Measurements from ENCODE around the gene MSN. TPM values are rescaled to one million over a fixed set of nuclear protein-coding genes. Genes with fewer than 3 reads are reported as not detected.
A peak's percentile ranks its signal among the peaks of the same experiment; 100 is the strongest.

The MSN gene
- total and polyA plus RNA-seq, 7 experiments from 2014 or later, result 267 to 635 (median 445) TPM

DNA sequence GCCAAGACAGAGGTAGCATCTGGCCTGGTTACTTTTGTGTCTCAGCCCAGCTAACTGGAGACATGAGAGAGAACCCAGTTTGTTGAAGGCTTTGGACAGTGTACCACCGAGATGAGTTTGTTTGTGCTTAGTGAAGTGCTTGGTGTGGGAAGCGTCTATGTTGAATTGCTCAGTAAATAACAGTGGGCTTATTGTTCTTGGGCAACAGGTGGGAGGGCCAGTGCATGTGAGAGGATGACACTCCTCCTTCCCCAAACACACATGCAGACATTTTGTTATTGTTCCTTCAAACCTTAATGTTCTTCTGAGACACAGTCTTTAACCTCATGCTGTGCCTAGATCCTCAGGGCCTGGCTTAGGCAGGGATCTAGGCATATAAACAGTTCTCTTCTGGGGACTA lies 39.7 kb downstream of the MSN start:
- Histone ChIP-seq H3K9me3 (ENCODE audit: control insufficient read depth in 2 of 3, low read length in 3 of 3) (no peaks in the 10 kb centered on the region), H3K4me3 (ENCODE audit: low read length) (no peak overlapping the region), H3K27ac (ENCODE audit: low read depth, low read length) (peak overlapping the region; percentile 64), H3K27me3 (ENCODE audit: control insufficient read depth in 2 of 2, insufficient read depth in 2 of 2, low read length in 2 of 2) (no peaks in the 10 kb centered on the region), H3K4me1 (ENCODE audit: control insufficient read depth in 2 of 2, insufficient read depth in 2 of 2, low read length in 2 of 2) (peaks cover 47 to 51% of the 10 kb centered on the region in 2 donors), H3K36me3 (ENCODE audit: control insufficient read depth in 2 of 3, insufficient read depth in 3 of 3, low read length in 3 of 3) (peaks cover 0 to 6% (median 0%) of the 10 kb centered on the region in 3 experiments)
- ChIA-PET POLR2A (interaction anchor here (1.0 to 1.5 kb wide), 3 partner anchors 11 to 30 kb away, joined by 3 read pairs; no protein-coding TSS in a partner anchor), CTCF (no interaction called here)
- Mint-ChIP-seq H3K27ac (peak overlapping the region; percentile 75 to 96 (median 89)), H3K9me3 (peaks cover 0 to 5% (median 0%) of the 10 kb centered on the region in 11 donors), H3K36me3 (peaks cover 5 to 34% (median 29%) of the 10 kb centered on the region in 5 donors), H3K4me1 (peaks cover 37 to 77% (median 68%) of the 10 kb centered on the region in 7 donors), H3K27me3 (no peaks in the 10 kb centered on the region), H3K4me3 (peak overlapping the region in 9 of 10 donors; percentile 3 to 79 (median 66))
- intact Hi-C loops (cut with micrococcal nuclease), result loop anchor here in 1 of 2 donors (1.0 to 2.0 kb wide), 2 partner anchors 9 to 16 kb away; no protein-coding TSS in a partner anchor
- no peak for DNase-seq
- ATAC-seq, result peak; percentile 13

DNA sequence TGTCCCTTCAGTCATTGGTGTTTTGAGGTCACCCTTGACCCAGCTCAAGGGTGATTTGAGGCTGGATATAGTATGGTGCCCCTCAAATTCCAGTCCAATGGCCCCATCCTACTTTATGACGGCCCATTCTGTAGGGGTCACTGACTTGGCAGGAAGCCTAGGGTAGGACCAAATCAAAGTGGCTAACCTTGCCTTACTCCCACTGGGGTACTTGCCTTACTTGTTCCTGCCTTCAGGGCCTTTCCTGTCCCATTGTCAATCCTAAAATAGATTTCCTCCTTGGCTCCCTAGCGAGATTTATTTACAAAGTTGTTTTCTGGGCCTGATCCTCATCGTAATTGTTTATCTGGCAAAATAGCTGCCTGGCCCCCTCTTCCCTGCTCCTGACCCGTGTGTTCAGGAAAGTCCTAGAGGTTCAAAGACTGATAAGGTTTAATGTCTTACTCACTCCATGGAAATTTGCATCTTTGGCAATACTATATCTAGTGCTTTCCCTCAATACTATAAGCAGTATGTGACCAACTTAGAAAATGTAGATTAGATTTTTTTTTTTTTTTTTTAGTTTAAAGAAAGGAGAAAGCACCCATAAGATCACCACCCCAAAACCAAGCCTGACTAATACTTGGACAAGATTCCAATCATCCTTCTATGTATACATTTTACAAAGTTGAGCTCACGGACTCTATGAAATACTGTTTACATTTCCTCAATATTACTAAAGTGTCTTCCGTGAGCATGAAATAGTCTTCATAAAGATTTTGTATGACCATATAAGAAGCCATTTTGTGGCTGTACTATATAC lies 44.8 kb downstream of the MSN start:
- Histone ChIP-seq H3K27me3 (ENCODE audit: control insufficient read depth in 2 of 2, insufficient read depth in 2 of 2, low read length in 2 of 2) (no peaks in the 10 kb centered on the region), H3K9me3 (ENCODE audit: control insufficient read depth in 2 of 3, low read length in 3 of 3) (no peaks in the 10 kb centered on the region), H3K27ac (ENCODE audit: low read depth, low read length) (no peak overlapping the region), H3K4me3 (ENCODE audit: low read length) (no peak overlapping the region), H3K4me1 (ENCODE audit: control insufficient read depth in 2 of 2, insufficient read depth in 2 of 2, low read length in 2 of 2) (peaks cover 37 to 39% of the 10 kb centered on the region in 2 donors), H3K36me3 (ENCODE audit: control insufficient read depth in 2 of 3, insufficient read depth in 3 of 3, low read length in 3 of 3) (peaks cover 0 to 13% (median 1%) of the 10 kb centered on the region in 3 experiments)
- ATAC-seq, result no peak
- H3K9me3 Mint-ChIP-seq, result peaks cover 0 to 1% (median 0%) of the 10 kb centered on the region in 11 donors
- intact Hi-C loops (cut with micrococcal nuclease), result no loop called here
- peak overlapping the region in 5 of 10 donors; percentile 4 to 53 (median 29) for H3K4me3 Mint-ChIP-seq
- no peak for DNase-seq
- CTCF ChIA-PET, result no interaction called here
- no peaks in the 10 kb centered on the region for H3K27me3 Mint-ChIP-seq
- POLR2A ChIA-PET, result no interaction called here
- peak overlapping the region in 5 of 9 donors; percentile 34 to 75 (median 60) for H3K27ac Mint-ChIP-seq
- peaks cover 32 to 79% (median 68%) of the 10 kb centered on the region in 7 donors for H3K4me1 Mint-ChIP-seq
- H3K36me3 Mint-ChIP-seq, result peaks cover 5 to 26% (median 24%) of the 10 kb centered on the region in 5 donors

DNA sequence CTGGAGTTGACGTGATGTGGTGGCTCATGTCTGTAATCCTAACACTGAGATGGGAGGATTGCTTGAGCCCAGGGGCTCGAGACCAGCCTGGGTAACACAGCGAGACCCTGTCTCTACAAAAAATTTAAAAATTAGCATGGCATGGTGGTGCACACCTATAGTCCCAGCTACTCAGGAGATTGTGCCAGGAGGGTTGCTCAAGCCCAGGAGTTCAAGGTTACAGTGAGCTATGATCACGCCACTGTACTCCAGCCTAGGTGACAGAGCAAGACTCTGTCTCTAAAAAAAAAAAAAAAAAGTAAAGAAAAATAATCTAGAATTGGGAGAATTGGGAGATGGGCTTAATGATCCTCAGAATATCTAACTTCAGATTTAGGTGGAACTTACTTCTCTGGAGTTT lies 51.1 kb downstream of the MSN start:
- intact Hi-C loops (cut with micrococcal nuclease), result no loop called here
- ATAC-seq, result no peak
- H3K9me3 Mint-ChIP-seq, result peaks cover 0 to 2% (median 0%) of the 10 kb centered on the region in 11 donors

DNA sequence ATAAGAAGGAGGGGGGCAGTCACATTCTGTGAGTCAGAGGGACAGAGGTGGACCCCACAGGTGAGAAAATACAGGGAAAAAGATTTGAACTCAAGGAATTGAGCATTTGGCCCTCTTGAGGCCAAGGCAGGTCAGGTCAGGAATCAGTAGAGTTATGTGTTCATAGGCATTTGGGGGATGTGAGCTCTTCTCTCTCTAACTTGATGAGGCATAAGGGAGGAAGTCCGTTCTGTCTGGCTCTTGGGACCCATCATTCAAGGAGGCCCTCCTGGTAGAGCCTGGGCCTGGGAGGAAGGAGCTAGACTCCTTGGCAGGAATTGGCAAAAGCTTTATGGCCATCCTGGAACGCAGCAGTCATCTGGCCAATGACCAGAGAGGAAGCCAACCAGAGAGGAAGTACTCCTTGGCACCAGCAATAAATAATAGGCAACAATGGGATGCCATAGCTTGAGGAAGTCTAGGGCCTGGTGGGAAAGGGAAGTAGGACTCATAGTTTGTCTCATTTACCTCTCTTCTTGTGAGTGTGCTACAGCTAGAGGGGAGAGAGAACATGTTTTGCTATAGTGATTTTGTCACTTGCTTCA lies 53.0 kb downstream of the MSN start:
- peaks cover 0 to 6% (median 0%) of the 10 kb centered on the region in 11 donors for H3K9me3 Mint-ChIP-seq
- H3K36me3 Mint-ChIP-seq, result peaks cover 4 to 48% (median 30%) of the 10 kb centered on the region in 5 donors
- ChIA-PET POLR2A (interaction anchor here (0.6 to 0.8 kb wide), 2 partner anchors 22 to 65 kb away, joined by 3 read pairs; no protein-coding TSS in a partner anchor), CTCF (interaction anchor here (1.4 kb wide), 1 partner anchor 11 kb away, joined by 4 read pairs; no protein-coding TSS in a partner anchor)
- H3K36me3 ChIP-seq (ENCODE audit: control insufficient read depth in 2 of 3, insufficient read depth in 3 of 3, low read length in 3 of 3), result peaks cover 0 to 26% (median 4%) of the 10 kb centered on the region in 3 experiments
- DNase-seq (no peak), ATAC-seq (no peak)
- peak overlapping the region; percentile 46 for H3K27ac ChIP-seq (ENCODE audit: low read depth, low read length)
- peaks cover 67 to 72% of the 10 kb centered on the region in 2 donors for H3K4me1 ChIP-seq (ENCODE audit: control insufficient read depth in 2 of 2, insufficient read depth in 2 of 2, low read length in 2 of 2)
- intact Hi-C loops (cut with micrococcal nuclease), result loop anchor here in 1 of 2 donors (5.0 kb wide), 1 partner anchor 53 kb away; the partner anchor contains the start of gene MSN
- no peaks in the 10 kb centered on the region for H3K27me3 Mint-ChIP-seq
- H3K27ac Mint-ChIP-seq, result peak overlapping the region; percentile 81 to 92 (median 86)
- H3K4me3 Mint-ChIP-seq, result peak overlapping the region; percentile 5 to 70 (median 53)
- no peaks in the 10 kb centered on the region for H3K9me3 ChIP-seq (ENCODE audit: control insufficient read depth in 2 of 3, low read length in 3 of 3)
- no peak overlapping the region for H3K4me3 ChIP-seq (ENCODE audit: low read length)
- H3K4me1 Mint-ChIP-seq, result peaks cover 50 to 98% (median 85%) of the 10 kb centered on the region in 7 donors
- H3K27me3 ChIP-seq (ENCODE audit: control insufficient read depth in 2 of 2, insufficient read depth in 2 of 2, low read length in 2 of 2), result no peaks in the 10 kb centered on the region

More for the DNA sequence above, 51.1 kb downstream of the MSN start:
- Histone ChIP-seq H3K4me3 (ENCODE audit: low read length) (no peak overlapping the region), H3K9me3 (ENCODE audit: control insufficient read depth in 2 of 3, low read length in 3 of 3) (no peaks in the 10 kb centered on the region), H3K27ac (ENCODE audit: low read depth, low read length) (no peak overlapping the region), H3K4me1 (ENCODE audit: control insufficient read depth in 2 of 2, insufficient read depth in 2 of 2, low read length in 2 of 2) (peaks cover 69 to 74% of the 10 kb centered on the region in 2 donors), H3K36me3 (ENCODE audit: control insufficient read depth in 2 of 3, insufficient read depth in 3 of 3, low read length in 3 of 3) (peaks cover 0 to 24% (median 4%) of the 10 kb centered on the region in 3 experiments), H3K27me3 (ENCODE audit: control insufficient read depth in 2 of 2, insufficient read depth in 2 of 2, low read length in 2 of 2) (no peaks in the 10 kb centered on the region)
- Mint-ChIP-seq H3K4me3 (peak overlapping the region in 2 of 10 donors; percentile 24 to 26), H3K27ac (peak overlapping the region in 7 of 9 donors; percentile 19 to 92 (median 79)), H3K36me3 (peaks cover 4 to 38% (median 24%) of the 10 kb centered on the region in 5 donors), H3K27me3 (no peaks in the 10 kb centered on the region), H3K4me1 (peaks cover 54 to 99% (median 88%) of the 10 kb centered on the region in 7 donors)
- ChIA-PET CTCF (interaction anchor here (0.7 to 1.1 kb wide), 2 partner anchors 34 to 46 kb away, joined by 3 read pairs; no protein-coding TSS in a partner anchor), POLR2A (interaction anchor here (0.9 to 1.2 kb wide), 2 partner anchors 11 to 41 kb away, joined by 3 to 4 read pairs; no protein-coding TSS in a partner anchor)
- DNase-seq, result no peak

DNA sequence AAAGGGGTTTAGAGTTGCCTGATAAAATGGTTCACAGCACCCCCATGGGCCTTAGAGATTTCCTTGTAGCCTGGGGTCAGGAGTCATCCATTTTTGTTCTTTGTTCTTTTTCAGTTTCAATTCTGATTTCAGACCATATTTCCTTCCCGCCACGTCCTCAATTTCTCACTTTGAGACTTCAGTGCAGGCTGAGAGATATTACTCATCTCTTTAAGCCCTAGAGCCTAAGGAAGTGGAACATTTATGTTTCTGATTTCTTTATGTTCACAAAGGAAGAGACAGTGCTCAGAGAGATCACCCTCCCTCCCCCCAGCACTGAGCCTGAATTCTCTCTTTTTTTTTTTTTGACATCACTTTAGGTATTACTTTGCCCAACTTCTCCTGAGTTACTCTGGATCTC lies 56.3 kb downstream of the MSN start:
- peak in 3 of 9 donors; percentile 16 to 50 (median 20) for DNase-seq
- peaks cover 54 to 68% of the 10 kb centered on the region in 2 donors for H3K4me1 ChIP-seq (ENCODE audit: control insufficient read depth in 2 of 2, insufficient read depth in 2 of 2, low read length in 2 of 2)
- peak overlapping the region; percentile 66 for H3K27ac ChIP-seq (ENCODE audit: low read depth, low read length)
- H3K36me3 Mint-ChIP-seq, result peaks cover 0 to 49% (median 30%) of the 10 kb centered on the region in 5 donors
- intact Hi-C loops (cut with micrococcal nuclease), result loop anchor here (1.0 to 5.0 kb wide), 6 partner anchors 17 to 263 kb away; partner anchors contain the start of gene MSN (in 1 of the 2)
- no peaks in the 10 kb centered on the region for H3K9me3 ChIP-seq (ENCODE audit: control insufficient read depth in 2 of 3, low read length in 3 of 3)
- peak; percentile 59 for ATAC-seq
- H3K4me1 Mint-ChIP-seq, result peaks cover 45 to 95% (median 86%) of the 10 kb centered on the region in 7 donors
- H3K36me3 ChIP-seq (ENCODE audit: control insufficient read depth in 2 of 3, insufficient read depth in 3 of 3, low read length in 3 of 3), result peaks cover 0 to 16% (median 2%) of the 10 kb centered on the region in 3 experiments
- no peak overlapping the region for H3K4me3 ChIP-seq (ENCODE audit: low read length)
- H3K4me3 Mint-ChIP-seq, result peak overlapping the region; percentile 22 to 75 (median 60)
- no peaks in the 10 kb centered on the region for H3K27me3 Mint-ChIP-seq
- ChIA-PET CTCF (interaction anchor here (1.1 kb wide), 1 partner anchor 26 kb away, joined by 4 read pairs; no protein-coding TSS in a partner anchor), POLR2A (interaction anchor here (2.4 kb wide), 1 partner anchor 56 kb away, joined by 8 read pairs; the partner anchor contains the start of gene MSN)
- H3K27ac Mint-ChIP-seq, result peak overlapping the region; percentile 41 to 92 (median 84)
- no peaks in the 10 kb centered on the region for H3K27me3 ChIP-seq (ENCODE audit: control insufficient read depth in 2 of 2, insufficient read depth in 2 of 2, low read length in 2 of 2)
- peaks cover 0 to 7% (median 0%) of the 10 kb centered on the region in 11 donors for H3K9me3 Mint-ChIP-seq

DNA sequence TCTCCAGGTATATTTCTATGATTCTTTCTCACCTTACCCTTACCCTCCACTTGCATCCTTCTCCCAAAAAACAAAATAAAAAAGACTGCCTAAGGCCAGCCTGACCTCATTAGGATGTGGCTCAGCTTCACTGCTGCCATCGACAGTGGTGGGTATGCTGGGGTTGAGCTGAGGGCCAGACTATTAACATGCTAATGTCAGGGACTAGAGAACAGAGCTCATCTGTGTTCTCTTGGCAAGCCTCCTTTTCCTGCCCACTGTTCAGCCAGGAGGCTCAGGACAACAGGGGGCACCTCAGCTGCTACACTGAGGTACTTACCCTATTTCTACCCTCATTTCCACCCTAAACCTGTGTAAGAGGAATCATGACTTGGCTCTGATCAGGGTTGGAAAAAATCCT lies 59.3 kb downstream of the MSN start:
- H3K27ac Mint-ChIP-seq, result peak overlapping the region in 8 of 9 donors; percentile 6 to 91 (median 78)
- intact Hi-C loops (cut with micrococcal nuclease), result no loop called here
- ChIA-PET CTCF (interaction anchor here (0.6 to 0.7 kb wide), 2 partner anchors 71 to 128 kb away, joined by 3 read pairs; no protein-coding TSS in a partner anchor), POLR2A (interaction anchor here (1.2 kb wide), 1 partner anchor 52 kb away, joined by 3 read pairs; no protein-coding TSS in a partner anchor)
- H3K4me3 Mint-ChIP-seq, result peak overlapping the region in 5 of 10 donors; percentile 4 to 70 (median 41)
- peaks cover 0 to 52% (median 24%) of the 10 kb centered on the region in 5 donors for H3K36me3 Mint-ChIP-seq
- ATAC-seq, result no peak
- Histone ChIP-seq H3K27me3 (ENCODE audit: control insufficient read depth in 2 of 2, insufficient read depth in 2 of 2, low read length in 2 of 2) (no peaks in the 10 kb centered on the region), H3K36me3 (ENCODE audit: control insufficient read depth in 2 of 3, insufficient read depth in 3 of 3, low read length in 3 of 3) (peaks cover 10 to 38% (median 26%) of the 10 kb centered on the region in 3 experiments), H3K27ac (ENCODE audit: low read depth, low read length) (no peak overlapping the region), H3K4me3 (ENCODE audit: low read length) (no peak overlapping the region), H3K9me3 (ENCODE audit: control insufficient read depth in 2 of 3, low read length in 3 of 3) (no peaks in the 10 kb centered on the region), H3K4me1 (ENCODE audit: control insufficient read depth in 2 of 2, insufficient read depth in 2 of 2, low read length in 2 of 2) (peaks cover 29 to 52% of the 10 kb centered on the region in 2 donors)
- peaks cover 0 to 8% (median 0%) of the 10 kb centered on the region in 11 donors for H3K9me3 Mint-ChIP-seq
- no peaks in the 10 kb centered on the region for H3K27me3 Mint-ChIP-seq
- no peak for DNase-seq
- H3K4me1 Mint-ChIP-seq, result peaks cover 37 to 93% (median 83%) of the 10 kb centered on the region in 7 donors
